Measurements from ENCODE around the gene HOXB3. TPM values are rescaled to one million over a fixed set of nuclear protein-coding genes. Genes with fewer than 3 reads are reported as not detected.

HOXB3 gene
- total RNA-seq, 1 donor from 2014 or later = 93.7 TPM

- Mint-ChIP-seq H3K36me3 (no peaks in the 10 kb centered on the region), H3K9me3 (no peaks in the 10 kb centered on the region), H3K4me1 (ENCODE audit: unreplicated experiment) (peaks cover 9% of the 10 kb centered on the region), H3K27ac (peak within 1 kb of the TSS; percentile 82), H3K27me3 (peaks cover 98% of the 10 kb centered on the region), H3K4me3 (peak within 1 kb of the TSS; percentile 88)
- TF ChIP-seq CTCF (conservative IDR thresholded peaks at IDR 0.05) = no peak
- no peak for DNase-seq (ENCODE audit: extremely low spot score, unreplicated experiment)
Observed at GRCh38 chr17:48626245-48627117, 36.4 kb upstream of the HOXB3 start, which contains the start of gene HOXB9. TSS of gene HOXB9 (minus strand) at chr17:48626358. CDS start at chr17:48626269, 89 bp downstream.

- TF ChIP-seq CTCF (conservative IDR thresholded peaks at IDR 0.05) = no peak
- H3K27me3 Mint-ChIP-seq = peaks cover 98% of the 10 kb centered on the region
- no peaks in the 10 kb centered on the region for H3K9me3 Mint-ChIP-seq
- H3K36me3 Mint-ChIP-seq = no peaks in the 10 kb centered on the region
- peaks cover 9% of the 10 kb centered on the region for H3K4me1 Mint-ChIP-seq (ENCODE audit: unreplicated experiment)
- DNase-seq (ENCODE audit: extremely low spot score, unreplicated experiment) = no peak
- H3K27ac Mint-ChIP-seq = no peak overlapping the region
- peak overlapping the region; percentile 88 for H3K4me3 Mint-ChIP-seq
Observed at GRCh38 chr17:48625495-48626244, 35.6 kb upstream of the HOXB3 start.

- H3K27me3 Mint-ChIP-seq = peaks cover 98% of the 10 kb centered on the region
- peak overlapping the region; percentile 88 for H3K4me3 Mint-ChIP-seq
- DNase-seq (ENCODE audit: extremely low spot score, unreplicated experiment) = no peak
- no peaks in the 10 kb centered on the region for H3K9me3 Mint-ChIP-seq
- H3K4me1 Mint-ChIP-seq (ENCODE audit: unreplicated experiment) = peaks cover 9% of the 10 kb centered on the region
- H3K36me3 Mint-ChIP-seq = no peaks in the 10 kb centered on the region
- no peak for TF ChIP-seq CTCF (conservative IDR thresholded peaks at IDR 0.05)
- H3K27ac Mint-ChIP-seq = no peak overlapping the region
Observed at GRCh38 chr17:48624544-48625494, 34.8 kb upstream of the HOXB3 start.

- Mint-ChIP-seq H3K4me3 (peak overlapping the region; percentile 76), H3K27me3 (peaks cover 98% of the 10 kb centered on the region), H3K27ac (no peak overlapping the region), H3K9me3 (no peaks in the 10 kb centered on the region), H3K4me1 (ENCODE audit: unreplicated experiment) (peaks cover 14% of the 10 kb centered on the region), H3K36me3 (no peaks in the 10 kb centered on the region)
- TF ChIP-seq CTCF (conservative IDR thresholded peaks at IDR 0.05) = no peak
- no peak for DNase-seq (ENCODE audit: extremely low spot score, unreplicated experiment)
Observed at GRCh38 chr17:48624118-48624517, 34.1 kb upstream of the HOXB3 start.

GRCh38 chr17:48623583-48623982 lies 33.5 kb upstream of the HOXB3 start:
- Mint-ChIP-seq H3K36me3 (no peaks in the 10 kb centered on the region), H3K9me3 (no peaks in the 10 kb centered on the region), H3K27ac (no peak overlapping the region), H3K27me3 (peaks cover 98% of the 10 kb centered on the region), H3K4me1 (ENCODE audit: unreplicated experiment) (peaks cover 19% of the 10 kb centered on the region), H3K4me3 (peak overlapping the region; percentile 63)
- DNase-seq (ENCODE audit: extremely low spot score, unreplicated experiment) = no peak
- no peak for TF ChIP-seq CTCF (conservative IDR thresholded peaks at IDR 0.05)

Measured in type B pancreatic cell (in vitro differentiated cells).